K562 (cell line): ENCODE data around the gene NUDT1. TPM values are rescaled to one million over a fixed set of nuclear protein-coding genes. Genes with fewer than 3 reads are reported as not detected.

Source experiments
- ATAC-seq: fragments of 200-7000 bp; cut with Tn5 transposase; 3 replicates; pipeline ENCODE4 v1.9.1; 2020; ENCODE audit warnings: moderate library complexity
- BruUV-seq: library from RNA; stranded (reverse); fragments of 400-500 nt; replicated peaks from 2 replicates; lab custom pipeline; 2021; lab: Mats Ljungman, UMichigan
- CTCF ChIA-PET: fragments of 300-600 bp; formaldehyde crosslinking; extraction: SDS; loops from one replicate; lab custom pipeline; 2021; ENCODE audit warnings: low intra/inter-chr PET ratio; lab: Yijun Ruan, JAX
- POLR2A ChIA-PET: fragments of 300-600, 350-650 bp; sonication (Branson Sonifier 250); formaldehyde crosslinking; extraction: SDS; loops from one replicate; lab custom pipeline; 2021; ENCODE audit warnings: antibody characterized with exemption, inconsistent platforms; lab: Yijun Ruan, JAX
- DNase-seq, 4 experiments: peaks; one replicate each; pipeline versions ENCODE4 v3.0.0 to v3.0.0-alpha.2; 2011 to 2018; ENCODE audit warnings: low spot score in 3 of 4, mixed read lengths in 3 of 4; ENCODE audit errors: extremely low read depth in 1 of 4
- FAIRE-seq: peaks from 2 replicates; lab custom pipeline; 2011; peaks lifted over from hg19 to GRCh38; lab: Jason Lieb, UNC
- H2AFZ ChIP-seq: 2 replicates; pipeline ENCODE4 v1.6.0; 2011; ENCODE audit warnings: low read depth, low read length, control low read depth, inconsistent platforms
- H3K27ac ChIP-seq: fragments of 200-600 bp; 3 replicates; pipeline ENCODE4 v1.8.0; 2011; ENCODE audit warnings: low read depth, mild to moderate bottlenecking, control low read depth, inconsistent platforms, low read length, moderate library complexity, mixed read lengths; ENCODE audit errors: extremely low read depth
- H3K27me3 ChIP-seq, 2 experiments: fragments of 300-600 bp in 1 of 2; 2 replicates in 1 of 2; 3 replicates in 1 of 2; pipeline versions ENCODE4 v1.6.0 to v1.8.0; 2011; ENCODE audit warnings: inconsistent platforms in 2 of 2, low read length in 2 of 2, mild to moderate bottlenecking in 1 of 2, mixed read lengths in 1 of 2, moderate library complexity in 1 of 2; ENCODE audit not compliant: control insufficient read depth in 2 of 2, insufficient read depth in 2 of 2
- H3K36me3 ChIP-seq: fragments of 300-600 bp; 3 replicates; pipeline ENCODE4 v1.8.0; 2011; ENCODE audit warnings: mild to moderate bottlenecking, low read length, inconsistent platforms; ENCODE audit not compliant: control insufficient read depth, insufficient read depth
- H3K4me1 ChIP-seq, 2 experiments: fragments of 200-600 bp in 1 of 2; replicated peaks in 1 of 2; 2 replicates in 1 of 2; 3 replicates in 1 of 2; pipeline versions ENCODE4 v1.5.1 to v1.8.0; 2011; ENCODE audit warnings: inconsistent platforms in 2 of 2, low read length in 2 of 2, mild to moderate bottlenecking in 1 of 2, mixed read lengths in 1 of 2, moderate library complexity in 1 of 2; ENCODE audit not compliant: control insufficient read depth in 2 of 2, insufficient read depth in 2 of 2
- H3K4me2 ChIP-seq: 2 replicates; pipeline ENCODE4 v1.6.1; 2011; ENCODE audit warnings: low read length, control low read depth, inconsistent platforms, mixed read lengths; ENCODE audit not compliant: insufficient read depth
- H3K4me3 ChIP-seq: fragments of 200-600 bp; sonication (generic), shearing (Covaris generic); 2 replicates; pipeline ENCODE4 v1.5.1; 2016; ENCODE audit warnings: control low read depth, inconsistent platforms
- H3K79me2 ChIP-seq: fragments of 200-600 bp; 3 replicates; pipeline ENCODE4 v1.8.0; 2011; ENCODE audit warnings: low read length, inconsistent platforms; ENCODE audit not compliant: control insufficient read depth, insufficient read depth
- H3K9ac ChIP-seq, 2 experiments: 2 replicates each; pipeline versions ENCODE4 v1.6.0 to v1.6.1; 2011; ENCODE audit warnings: low read depth in 2 of 2, low read length in 2 of 2, control low read depth in 1 of 2, inconsistent platforms in 1 of 2, mild to moderate bottlenecking in 1 of 2, mixed read lengths in 1 of 2; ENCODE audit not compliant: insufficient read depth in 1 of 2
- H3K9me1 ChIP-seq: one replicate; pipeline ENCODE4 v1.6.0; 2011; ENCODE audit warnings: inconsistent platforms, mild to moderate bottlenecking, low read length, moderate library complexity; ENCODE audit not compliant: control insufficient read depth, insufficient read depth
- H3K9me3 ChIP-seq: replicated peaks from 2 replicates; pipeline ENCODE4 v1.5.1; 2011; ENCODE audit warnings: low read depth, low read length, inconsistent platforms; ENCODE audit not compliant: control insufficient read depth, insufficient read depth
- H4K20me1 ChIP-seq: replicated peaks from 2 replicates; pipeline ENCODE4 v1.6.1; 2011; ENCODE audit warnings: low read length, inconsistent platforms, mixed read lengths; ENCODE audit not compliant: control insufficient read depth, insufficient read depth
- SP2 ChIP-seq: IDR thresholded peaks from 2 replicates; pipeline ENCODE4 v1.6.1; 2011; ENCODE audit warnings: mild to moderate bottlenecking, low read depth, low read length, moderate library complexity; ENCODE audit not compliant: poor library complexity, severe bottlenecking; ENCODE audit errors: extremely low read depth
- ZNF77 ChIP-seq: fragments of 250-450 bp; sonication (Bioruptor Pico); IDR thresholded peaks from 2 replicates; pipeline ENCODE4 v1.5.0; 2020
- ZSCAN29 ChIP-seq: fragments of 450-650 bp; IDR thresholded peaks from 2 replicates; pipeline ENCODE4 v1.6.1; 2017
- WGBS: fragments of 100-300 bp; shearing (Covaris generic); methylation state at CpG from one replicate; pipeline ENCODE4 v1.1.6; 2016; ENCODE audit warnings: low coverage, mixed read lengths; ENCODE audit not compliant: insufficient coverage; ENCODE audit errors: missing lambda C conversion rate; 5-methylcytosine and 5-hydroxymethylcytosine counted together
- in situ Hi-C: fragments of 300-500 bp; cut with MboI; formaldehyde crosslinking; loops from 4 replicates; pipeline ENCODE4 v1.15.0; 2018; ENCODE audit warnings: inconsistent platforms, mixed read lengths
- intact Hi-C: fragments of 100-400 bp; cut with micrococcal nuclease; formaldehyde crosslinking; loops from 2 replicates; pipeline ENCODE4 v1.14.2; 2022
- polyA plus RNA-seq, 8 experiments: library from polyadenylated mRNA; depleted of rRNA in 4 of 8; stranded (reverse) in 5 of 8; unstranded in 3 of 8; fragments of >200 nt; fragmentation: Nextera tagmentation in 2 of 8; fragmentation: Illumina TruSeq in 1 of 8; extraction: Ambion mirVana in 2 of 8; extraction: Trizol in 1 of 8; gene quantifications; 2 replicates each; pipeline versions ENCODE4 v1.2.1 to v1.2.3, GENCODE V29; 2011 to 2014; ENCODE audit warnings: inconsistent platforms in 1 of 8, missing spikeins in 1 of 8
- total RNA-seq, 7 experiments: library from RNA; depleted of rRNA in 6 of 7; stranded (reverse); fragments of >200 nt in 6 of 7; fragmentation: Illumina TruSeq in 2 of 7; extraction: Trizol in 2 of 7; gene quantifications; 2 replicates each; pipeline versions ENCODE4 v1.2.1 to v1.2.3, GENCODE V29; 2011 to 2021; ENCODE audit warnings: low replicate concordance in 1 of 7

The NUDT1 gene
- total and polyA plus RNA-seq, 9 of the 15 experiments (the other 6 are each of a cell fraction or from before 2014, with no cell fraction given), result 5.3 to 73.3 (median 29.6) TPM

DNA sequence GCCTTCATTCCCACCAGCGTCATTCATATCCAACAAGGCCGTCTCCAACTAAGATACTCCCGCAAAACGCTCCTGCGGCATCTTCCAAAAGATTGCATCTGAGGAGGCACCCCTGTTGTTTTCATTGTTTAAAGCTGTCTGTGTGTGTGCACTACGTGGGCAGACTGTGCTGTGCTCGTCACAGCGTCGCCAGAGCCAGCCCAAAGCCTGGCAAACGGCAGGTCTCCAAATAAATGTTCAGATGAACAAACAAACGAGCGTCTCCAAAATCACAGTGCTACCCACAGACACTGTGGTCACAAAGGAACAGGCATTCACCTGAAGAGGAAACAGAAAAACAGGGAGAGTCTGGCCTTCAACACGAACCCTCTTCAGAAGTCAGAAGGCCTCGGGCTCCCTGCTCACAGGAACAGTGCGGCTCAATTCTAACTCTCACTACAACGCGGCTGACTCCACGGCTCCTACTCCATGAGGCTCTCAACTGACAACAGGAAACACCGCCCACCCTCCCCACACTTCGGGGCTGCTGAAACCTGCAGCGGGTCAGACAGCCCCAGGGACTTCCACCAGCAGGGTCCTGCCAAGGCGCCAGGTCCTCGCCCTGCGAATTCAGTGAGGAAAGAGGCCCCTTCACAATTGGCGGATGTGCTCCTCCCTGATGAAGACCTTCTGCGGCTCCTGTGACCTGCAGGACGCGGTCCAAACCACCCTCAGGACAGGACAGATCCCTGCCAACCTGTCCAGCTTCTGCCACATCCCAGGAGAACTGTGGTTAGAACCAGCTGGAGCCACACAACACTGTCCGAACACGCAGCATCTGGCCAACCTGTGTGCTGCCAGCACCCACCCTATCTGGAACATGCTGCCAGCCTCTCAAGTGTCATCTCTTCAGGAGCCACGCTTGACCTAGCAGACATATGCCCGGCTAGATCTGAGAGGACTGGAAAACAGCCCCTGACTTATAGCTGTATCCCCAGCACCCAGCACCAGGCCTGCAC lies 45.3 kb upstream of the NUDT1 start:
- H3K27me3 ChIP-seq, result no peaks in the 10 kb centered on the region
- 0 out of 2 replicates have a peak, but pooled peaks cover 3% of the 10 kb centered on the region for H4K20me1 ChIP-seq
- peaks cover 0 to 22% of the 10 kb centered on the region in 2 experiments; a peak in 2 of 5 replicates for H3K4me1 ChIP-seq
- DNase-seq, result no peak
- H3K79me2 ChIP-seq, result no peaks in the 10 kb centered on the region
- H3K9me1 ChIP-seq, result no peaks in the 10 kb centered on the region
- POLR2A ChIA-PET, result interaction anchor here (0.5 kb wide), 1 partner anchor 310 kb away, joined by 3 read pairs; no protein-coding TSS in a partner anchor
- in situ Hi-C loops (no loop called here), intact Hi-C loops (no loop called here)
- no peak overlapping the region for H3K9ac ChIP-seq
- TF ChIP-seq SP2 (no peak), ZNF77 (no peak), ZSCAN29 (no peak)
- peaks cover 64% of the 10 kb centered on the region; the same call in 2 of the 3 replicates for H3K36me3 ChIP-seq
- no peak for ATAC-seq
- no peaks in the 10 kb centered on the region for H3K9me3 ChIP-seq
- H3K27ac ChIP-seq, result no peak overlapping the region
- 93% methylated on average over 30 of the region's 32 CpGs for WGBS
- CTCF ChIA-PET, result no interaction called here
- H2AFZ ChIP-seq, result no peak overlapping the region
- H3K4me2 ChIP-seq, result no peak overlapping the region
- FAIRE-seq, result no peak
- BruUV-seq, result no TSS peak
- H3K4me3 ChIP-seq, result no peak overlapping the region
